ENCODE data around the gene NHS.

NHS gene

DNA sequence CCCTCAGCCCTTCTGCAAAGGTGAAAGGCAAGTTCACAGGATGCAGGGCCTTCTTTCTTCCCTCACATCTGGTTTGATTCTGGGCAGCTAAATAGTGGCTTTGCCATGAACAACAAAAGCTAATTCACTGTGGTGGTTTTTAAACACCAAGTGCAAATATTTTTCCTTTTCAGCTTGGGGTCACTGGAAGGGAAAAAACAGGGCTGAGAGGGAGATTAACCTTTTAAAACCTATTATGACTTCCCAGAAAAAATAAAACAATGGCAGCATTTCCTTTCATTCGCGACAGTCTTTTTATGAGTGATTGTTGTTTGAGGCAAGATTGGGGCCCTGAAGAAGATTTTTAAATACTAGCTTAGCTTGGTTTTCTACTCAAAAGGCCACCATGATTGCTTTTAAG, 258.5 kb downstream of the NHS start:
- DNase-seq = no peak

DNA sequence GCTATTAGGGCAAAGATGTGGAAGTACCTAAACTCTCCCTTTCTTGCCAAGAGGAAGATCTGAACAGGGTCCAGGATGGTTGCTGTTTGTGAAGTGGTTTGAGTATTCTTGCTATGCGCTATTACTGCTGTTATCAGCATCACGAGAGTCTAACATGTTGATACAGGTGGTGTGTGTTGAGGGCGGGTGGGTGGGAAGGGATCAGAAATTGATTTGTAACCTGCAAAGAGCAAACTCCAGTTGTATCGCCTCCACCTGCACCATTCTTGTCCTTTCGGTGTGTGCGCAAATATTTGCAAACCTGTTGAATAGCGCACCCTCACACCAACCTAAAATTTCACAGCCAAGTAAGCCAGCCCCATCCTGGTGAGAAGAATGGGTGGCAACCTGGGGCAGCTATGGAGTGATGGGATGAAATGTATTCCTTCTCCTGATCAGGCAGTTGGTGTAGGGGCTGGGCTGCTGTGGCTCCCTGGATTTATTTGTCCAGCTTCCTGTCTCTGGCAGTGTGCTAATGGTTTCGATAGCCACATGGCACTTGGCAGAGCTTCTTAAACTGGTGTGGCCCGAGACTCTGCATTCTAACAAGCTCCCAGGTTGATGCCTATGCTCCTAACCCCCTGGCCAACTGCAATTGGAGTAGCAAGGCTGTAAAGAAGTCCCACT, 259.7 kb downstream of the NHS start:
- DNase-seq = no peak

DNA sequence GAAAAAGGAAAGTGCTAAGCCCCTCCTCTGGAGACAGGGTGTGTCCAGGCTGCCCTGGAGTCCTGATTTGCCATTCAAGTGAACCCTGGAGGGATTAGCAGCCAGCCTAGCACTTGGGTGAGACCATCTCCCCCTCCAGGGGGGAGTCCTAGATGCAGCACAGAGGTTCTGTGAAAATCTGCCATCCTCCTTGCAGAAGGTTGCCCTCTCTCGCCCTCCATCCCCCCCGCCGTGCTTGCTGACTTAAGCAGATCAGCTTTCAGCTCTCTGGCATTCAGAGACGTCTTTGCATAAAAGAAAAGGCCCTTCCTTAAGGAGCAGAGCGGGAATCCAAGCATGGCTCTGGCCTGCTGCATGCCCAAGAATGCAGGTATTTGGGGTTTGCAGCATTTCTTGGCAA, 260.2 kb downstream of the NHS start:
- DNase-seq = no peak

DNA sequence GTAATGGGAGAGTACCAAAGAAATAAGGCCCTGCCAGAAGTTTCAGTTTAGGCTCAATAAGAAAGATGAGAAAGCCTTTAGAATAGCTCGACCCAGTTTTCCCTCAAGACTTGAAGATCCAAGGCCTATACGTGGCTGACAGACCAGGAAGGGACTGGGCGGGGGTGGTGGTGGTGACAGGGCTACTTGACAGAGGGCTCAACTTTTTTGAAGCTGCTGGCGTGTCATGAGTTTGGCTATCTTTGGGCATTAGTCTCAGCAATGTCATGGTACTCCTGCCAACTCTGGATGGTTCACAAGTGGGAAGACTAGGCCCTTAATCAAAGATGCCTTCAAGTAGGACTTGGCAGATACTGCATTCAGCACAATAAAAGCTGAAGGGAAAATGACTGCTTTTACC, 262.2 kb downstream of the NHS start:
- DNase-seq = no peak

DNA sequence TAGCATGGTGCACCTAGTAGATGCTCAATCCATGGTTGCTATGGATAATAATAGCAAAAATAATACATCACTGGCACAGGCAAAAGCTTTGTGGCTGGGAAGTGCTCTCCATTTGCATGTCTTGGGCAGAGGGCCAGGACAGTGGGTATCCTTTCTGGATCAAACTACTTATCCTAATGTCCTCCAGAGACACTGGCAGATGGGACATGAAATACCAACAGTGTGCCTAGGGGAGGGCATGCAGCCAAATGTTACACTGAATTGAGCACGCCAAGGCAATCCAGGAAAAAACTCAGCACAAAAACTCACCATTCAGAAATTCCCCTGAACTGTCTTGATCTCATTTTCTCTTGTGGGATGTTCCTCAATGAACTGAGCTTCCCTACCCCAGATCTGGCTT, 263.7 kb downstream of the NHS start:
- DNase-seq = no peak

DNA sequence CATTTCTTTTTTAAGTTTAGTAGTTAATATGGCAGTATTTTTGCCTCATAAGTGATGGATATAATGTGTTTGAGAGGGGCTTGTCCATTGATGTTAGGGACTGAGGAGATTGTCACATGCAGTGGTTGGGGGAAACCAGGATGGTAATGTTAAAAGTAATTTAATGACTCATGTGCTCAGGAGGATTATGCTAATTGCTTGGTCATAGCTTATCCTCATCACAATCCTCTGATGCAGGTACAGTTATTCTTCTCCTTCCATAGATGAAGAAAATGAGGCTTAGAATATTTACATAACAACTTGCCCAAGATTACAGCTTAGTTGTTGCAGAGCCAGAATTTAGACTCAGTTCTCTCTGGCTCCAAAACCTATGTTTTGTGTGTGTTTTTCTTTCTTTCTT, 267.9 kb downstream of the NHS start:
- no peak for DNase-seq

DNA sequence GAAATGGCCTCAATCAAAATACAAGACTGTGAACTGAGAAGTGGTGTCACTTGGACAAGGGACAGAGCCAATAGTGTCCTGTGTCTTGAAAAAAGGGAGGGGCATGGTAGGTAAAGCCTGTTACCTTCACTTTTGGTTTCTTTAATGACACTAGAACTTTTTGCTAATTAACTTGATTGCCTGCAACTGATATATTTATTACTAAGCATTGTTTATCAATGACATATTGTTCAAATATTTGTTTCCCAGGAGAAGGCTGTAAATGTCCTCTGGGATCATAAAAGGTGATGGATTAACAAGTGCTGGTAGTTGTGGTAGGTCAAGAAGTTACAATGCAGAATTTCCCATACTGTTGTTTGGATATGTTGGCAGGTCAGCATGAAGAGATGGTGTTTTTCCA, 268.5 kb downstream of the NHS start:
- no peak for DNase-seq

DNA sequence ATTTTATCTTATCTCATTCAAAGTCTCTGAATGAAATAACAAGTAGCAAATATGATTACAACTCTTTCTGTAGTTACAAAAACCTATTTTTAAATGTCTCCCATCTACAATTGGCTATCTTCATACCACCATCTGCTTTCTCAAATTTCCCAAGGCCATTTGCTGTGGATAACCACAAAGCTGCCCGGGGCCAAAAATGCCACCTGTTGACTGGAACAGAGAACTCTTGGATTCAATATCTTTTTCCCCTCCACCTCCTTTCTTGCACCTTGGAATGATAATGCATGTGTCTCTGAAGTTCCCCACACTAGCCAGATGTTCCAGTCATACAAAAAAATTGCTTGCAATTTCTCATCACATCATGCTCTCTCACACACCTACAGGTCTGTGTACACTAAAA, 269.0 kb downstream of the NHS start:
- no peak for DNase-seq

DNA sequence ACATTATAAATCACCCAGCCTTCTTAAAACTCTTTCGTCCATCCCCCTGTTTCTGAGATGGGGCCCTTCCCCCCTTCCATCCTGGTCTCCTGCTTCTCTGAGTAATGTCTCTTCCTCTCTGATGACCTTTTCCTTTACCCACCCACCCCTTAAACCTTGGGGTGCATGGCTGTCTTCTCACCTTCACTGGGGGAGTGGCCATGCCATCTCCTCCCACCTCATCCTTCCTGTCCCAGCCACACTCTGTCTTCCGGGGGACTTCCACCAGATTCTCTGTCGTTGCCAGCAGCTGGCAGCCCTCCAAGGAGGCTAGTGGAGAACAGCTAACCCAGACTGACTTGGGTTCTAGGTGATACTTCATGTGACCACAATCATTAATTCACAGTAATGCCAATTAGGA, 279.1 kb downstream of the NHS start:
- DNase-seq = no peak

DNA sequence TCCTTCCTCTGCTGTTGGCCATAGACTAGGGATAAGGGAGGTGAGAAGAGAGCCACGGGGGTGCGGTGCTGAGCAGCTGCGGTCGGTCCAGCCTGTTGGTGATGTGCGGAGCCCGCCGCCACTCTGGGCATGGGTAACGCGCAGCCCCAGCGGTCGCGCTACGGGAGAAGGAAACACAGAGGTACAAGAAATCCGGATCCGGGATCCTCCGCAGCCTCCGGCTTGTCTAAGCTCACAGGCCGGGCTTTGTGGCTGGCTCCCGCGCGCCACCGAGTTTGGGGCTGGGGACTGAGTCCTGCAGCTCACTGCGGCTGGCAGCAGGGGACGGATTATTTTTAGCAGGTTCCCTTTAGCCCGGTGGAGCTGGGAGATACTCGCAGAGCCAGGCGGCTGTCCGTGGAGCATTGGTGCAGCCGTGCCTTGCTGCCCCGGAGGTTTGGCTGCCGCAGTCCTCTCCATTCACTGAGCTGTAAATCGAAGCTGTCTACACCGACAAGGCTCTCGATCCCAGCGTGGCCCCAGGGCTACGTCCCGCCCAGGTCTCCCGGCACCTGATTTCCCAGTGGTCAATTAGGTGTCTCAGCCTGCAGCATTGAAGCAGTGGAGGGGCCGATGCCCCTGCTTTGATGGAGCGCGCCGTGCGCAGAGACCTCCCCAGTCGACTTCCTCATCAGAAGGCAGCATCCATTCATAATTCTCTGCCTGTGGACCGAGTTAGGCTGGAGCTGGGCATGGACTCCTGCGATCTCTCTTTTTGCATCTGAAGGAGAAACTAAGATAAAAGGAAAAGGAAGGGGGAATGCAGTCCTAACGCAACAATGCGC, 280.4 kb downstream of the NHS start:
- no peak for DNase-seq

DNA sequence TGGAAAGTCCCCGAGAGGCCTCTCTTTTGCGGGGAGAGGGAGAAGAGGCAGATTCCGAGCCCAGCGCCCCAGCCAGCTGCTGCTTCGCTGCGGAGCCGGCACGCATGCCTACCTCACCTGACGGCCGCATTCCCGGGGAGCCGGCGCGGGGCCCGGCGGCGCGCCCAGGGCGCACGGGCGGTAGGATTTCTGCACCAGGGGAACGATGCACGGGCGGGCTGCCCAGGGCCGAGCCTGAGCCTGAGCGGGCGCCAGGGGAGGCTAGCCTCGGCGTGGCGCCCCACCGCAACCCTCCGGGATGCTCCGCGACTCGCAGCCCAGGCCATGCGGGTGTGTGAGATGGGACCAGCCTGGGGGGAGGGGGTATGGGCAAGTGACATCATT, 281.0 kb downstream of the NHS start:
- no peak for DNase-seq

DNA sequence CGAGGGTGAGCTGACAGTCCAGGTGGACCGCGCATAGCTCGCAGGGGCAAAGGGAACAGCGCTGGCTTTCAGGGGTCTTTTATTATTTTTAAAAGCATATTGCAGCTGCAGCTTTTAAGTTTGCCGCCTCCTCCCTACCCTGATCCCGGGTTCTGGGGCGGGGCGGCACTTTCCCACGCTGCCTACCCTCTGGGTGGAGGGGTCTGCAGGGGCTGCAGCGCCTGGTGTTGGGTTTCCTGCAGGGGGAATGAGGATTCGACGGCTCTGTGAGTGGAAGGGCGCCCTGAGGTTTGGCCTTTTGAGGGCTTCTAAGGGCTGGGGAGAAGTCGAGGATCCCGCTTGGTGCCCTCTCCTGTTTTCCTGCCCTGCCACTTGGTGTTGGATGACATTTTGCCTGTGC, 281.6 kb downstream of the NHS start:
- DNase-seq = no peak

DNA sequence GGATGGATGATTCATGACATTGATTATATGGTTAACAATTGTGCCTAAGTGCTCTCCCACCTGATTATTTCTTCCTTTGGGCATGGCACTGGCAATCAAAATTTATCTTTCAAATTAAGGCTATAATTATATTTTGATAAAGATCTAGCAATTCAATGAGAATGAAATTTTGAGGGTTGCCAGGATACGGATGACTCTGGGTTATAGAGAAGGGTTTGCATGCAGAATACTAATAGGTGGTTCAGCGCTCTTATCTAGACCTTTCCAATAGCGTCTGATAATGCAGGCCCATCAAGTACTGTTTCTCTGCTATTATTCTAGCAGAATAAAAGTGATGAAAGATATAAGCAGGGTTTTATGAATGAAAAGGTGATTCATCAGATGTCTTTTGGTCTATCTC, 287.4 kb downstream of the NHS start:
- DNase-seq = no peak

DNA sequence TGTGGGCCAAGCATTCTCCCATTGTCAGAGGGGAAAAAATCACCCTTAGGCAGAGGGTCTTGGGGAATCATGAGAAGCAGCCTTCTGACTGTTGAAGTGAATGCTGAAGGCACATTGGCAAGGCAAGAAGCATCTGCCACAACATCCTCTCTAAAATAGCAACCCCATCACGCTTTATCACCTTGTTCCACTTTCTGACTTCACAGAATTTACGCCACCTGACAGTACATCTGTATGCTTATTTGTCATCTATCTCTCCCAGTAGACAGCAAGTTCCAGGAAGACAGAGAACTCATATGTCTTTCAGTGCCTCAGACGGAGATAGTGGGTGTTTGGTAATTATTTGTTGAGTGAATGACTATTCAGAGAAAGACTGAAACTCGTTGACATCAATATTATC, 293.9 kb downstream of the NHS start:
- no peak for DNase-seq

DNA sequence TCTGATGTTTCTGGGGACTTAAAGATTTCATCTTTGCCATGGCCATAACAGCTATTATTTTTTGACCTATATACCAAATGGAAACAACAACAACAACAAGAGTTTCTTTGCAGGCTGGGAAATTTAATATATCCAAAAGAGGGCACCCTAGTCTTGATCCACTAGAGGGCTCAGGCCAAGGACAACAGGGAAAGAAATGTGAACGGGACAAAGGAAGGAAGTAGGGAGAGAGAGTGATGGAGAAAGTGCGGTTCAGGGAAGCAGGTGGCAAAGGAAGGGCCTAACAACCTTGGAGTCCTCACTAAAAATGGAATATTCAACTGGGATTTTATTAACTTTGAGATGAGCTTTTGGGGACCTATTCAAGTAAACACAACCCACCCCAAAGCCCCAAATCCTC, 294.5 kb downstream of the NHS start:
- DNase-seq = no peak

DNA sequence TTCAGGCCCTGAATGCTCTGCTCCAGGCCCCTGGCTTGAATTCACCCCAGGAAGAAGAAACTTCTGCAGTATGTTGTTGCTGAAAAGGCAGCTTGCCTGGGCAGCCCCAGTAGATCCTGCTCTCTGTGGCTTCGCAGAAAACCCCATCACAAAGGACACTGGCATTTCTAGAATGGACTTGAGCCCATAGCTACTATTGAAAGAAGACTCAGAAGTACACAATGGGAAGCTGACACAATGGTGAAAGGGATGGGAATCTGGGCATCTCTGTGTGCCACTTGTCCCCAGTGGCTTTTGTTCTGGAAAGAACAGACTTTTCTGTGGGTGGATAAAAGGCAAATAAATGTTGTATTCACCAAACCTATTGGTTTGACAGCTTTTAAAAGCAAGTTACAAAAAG, 294.9 kb downstream of the NHS start:
- DNase-seq = no peak

DNA sequence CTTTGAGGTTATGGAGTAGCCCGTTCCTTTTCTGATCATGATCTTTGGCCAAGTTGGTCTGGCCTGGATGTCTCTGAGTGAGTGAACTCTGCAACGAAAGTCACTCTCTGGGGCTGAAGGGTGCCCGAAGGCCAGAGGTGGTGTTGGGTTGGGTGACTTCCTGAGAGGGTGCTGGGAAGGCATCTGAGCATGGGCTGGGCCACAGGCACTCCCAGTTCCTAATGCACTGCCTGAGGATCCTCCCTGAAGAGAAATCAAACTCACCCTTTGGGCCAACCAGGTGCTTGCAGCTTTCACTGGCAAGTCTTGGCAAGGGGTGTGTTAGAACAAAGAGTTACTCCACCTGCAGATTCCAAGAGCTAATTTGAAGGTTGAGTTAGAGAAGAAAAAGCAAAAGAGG, 295.9 kb downstream of the NHS start:
- no peak for DNase-seq

DNA sequence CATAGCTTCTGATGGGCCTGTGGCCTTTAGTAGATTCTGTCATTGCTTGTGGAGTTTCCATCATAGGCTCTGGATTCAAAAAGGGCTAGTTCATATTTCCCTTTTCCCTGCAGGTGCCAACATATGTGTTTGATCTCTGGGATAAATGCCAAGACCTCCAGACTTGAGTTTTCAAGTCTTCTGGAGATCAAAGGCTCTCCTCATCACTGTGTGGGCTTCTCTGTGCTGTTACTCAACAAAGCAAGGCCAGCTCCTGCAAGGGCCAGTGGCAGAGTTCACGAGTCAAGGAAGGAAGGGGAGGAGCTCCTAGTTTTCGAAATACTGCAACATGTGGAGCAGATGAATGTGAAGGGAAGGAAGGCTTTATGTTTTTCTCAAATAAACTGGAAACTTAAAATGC, 299.6 kb downstream of the NHS start:
- DNase-seq = no peak

DNA sequence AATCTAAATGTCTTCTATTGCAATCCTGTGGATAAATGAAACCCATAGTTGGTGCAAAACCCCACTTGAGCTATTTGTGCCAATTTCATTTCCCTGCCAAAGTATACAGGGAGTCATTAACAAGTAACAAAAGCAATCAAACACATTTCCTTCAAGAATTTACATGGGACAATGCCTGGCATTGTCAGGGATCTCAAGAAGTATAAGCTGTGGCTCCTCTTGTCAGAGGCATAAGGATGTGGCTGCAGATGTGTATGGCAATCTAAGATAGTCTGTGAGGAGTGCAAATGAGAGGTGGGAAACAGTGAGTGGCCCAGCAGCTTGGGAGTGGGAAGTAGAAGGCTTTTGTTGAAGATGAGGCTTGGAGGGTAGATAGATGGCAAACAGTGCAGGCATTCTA, 304.3 kb downstream of the NHS start:
- no peak for DNase-seq

DNA sequence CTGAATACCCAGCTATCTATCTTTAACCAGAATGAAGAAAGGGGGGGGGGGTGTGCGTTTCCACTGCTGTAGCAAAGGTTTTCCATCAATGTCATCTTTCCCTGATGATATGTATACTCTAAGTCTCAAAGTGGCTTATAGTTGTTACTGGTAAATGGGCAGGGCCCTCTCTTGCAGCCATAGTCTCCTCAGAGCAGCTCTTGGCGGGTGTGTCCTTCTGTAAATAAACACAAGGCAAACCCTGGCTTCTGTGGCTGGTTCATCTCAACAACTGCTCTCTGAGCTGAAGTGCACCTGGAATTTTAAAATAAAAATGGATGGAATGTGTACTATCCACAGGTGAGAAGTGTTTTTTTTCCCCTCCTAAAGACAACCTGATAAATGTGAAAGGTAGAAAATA, 304.8 kb downstream of the NHS start:
- no peak for DNase-seq

DNA sequence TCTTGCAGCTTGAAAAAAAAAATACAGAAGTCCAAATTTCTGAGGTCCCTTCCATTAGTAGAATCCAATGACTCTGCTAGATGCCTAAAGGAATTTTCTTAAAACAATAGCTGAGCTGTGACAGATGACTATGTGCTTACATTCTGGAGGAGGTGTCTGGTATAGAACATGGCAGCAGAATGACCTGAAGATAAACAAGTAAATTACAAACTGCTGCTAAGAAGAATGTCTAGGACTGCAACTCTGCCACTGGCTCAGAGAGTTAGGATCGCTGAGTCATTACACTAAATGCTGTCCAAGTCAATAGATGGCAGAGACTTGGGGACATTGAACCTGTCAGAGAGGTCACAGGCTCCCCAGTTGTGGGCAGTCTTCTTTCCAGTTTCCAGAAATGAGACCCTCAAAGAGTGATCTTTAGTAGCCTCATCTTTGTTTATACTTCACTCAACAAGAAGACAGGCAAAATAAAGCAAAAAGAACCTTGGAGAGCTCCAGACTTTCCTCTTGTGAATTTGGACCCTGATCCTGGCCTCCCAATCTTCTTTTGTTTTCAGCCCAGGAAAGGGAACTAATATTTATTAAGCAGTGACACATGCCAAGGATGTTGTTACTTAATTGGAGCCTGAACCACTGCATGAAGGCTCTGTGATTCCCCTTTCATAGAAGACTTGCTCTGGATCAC, 305.9 kb downstream of the NHS start:
- DNase-seq = no peak

DNA sequence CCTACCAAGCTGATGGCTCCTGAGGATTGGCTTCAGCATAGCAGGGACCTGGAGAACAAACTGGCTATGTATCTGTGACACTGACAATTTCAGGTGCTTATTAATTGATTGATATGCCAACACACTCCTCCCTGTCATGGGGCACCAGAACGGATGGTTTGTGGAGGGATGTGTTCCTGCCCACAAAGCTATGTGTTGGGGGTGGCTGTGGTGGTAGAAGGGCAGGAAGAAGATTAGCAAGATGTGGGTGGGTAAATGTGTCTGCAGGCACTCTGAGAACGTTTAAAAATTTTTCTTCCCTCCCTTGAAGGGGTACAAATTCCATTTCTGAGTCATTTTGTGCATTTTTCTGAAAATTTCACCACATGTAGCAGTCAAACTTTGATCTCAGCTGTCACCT, 307.3 kb downstream of the NHS start:
- peak; percentile 41 for DNase-seq

DNA sequence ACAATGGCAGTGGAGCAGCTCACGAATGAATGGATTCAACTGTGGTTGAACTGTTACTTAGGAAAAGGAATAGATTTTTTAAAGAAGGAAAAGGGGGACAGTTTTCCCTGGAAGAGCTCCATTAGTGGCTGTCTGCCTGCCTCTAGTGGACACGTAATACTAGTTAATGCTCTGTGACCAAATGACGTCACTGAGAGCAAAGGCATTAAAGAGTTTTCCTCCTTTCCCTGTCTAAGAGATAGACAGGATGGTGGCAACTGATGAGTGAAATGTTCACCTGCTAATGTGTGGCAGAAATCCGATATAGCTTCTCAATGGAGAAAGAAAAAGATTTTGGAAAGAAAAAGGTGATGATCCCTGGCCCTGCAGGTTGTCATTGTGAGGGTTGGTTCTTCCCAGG, 310.0 kb downstream of the NHS start:
- no peak for DNase-seq

DNA sequence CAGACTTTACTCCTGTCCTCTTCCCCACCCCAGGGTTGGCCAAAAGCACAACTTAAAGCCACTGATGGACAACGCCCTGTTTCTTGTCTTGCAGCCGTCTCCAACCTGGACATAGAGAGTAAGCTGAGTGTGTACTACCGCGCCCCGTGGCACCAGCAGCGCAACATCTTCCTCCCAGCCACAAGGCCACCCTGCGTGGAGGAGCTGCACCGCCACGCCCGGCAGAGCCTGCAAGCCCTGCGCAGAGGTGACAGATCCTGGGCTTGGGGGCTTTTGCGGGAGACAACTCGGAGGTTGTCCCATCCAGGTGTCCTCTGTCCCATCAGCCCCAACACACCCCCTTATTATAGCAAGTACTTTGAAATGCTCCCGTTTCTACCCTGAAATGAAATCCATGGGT, 312.6 kb downstream of the NHS start:
- no peak for DNase-seq

All from GDM1 (cell line).